ENCODE data around the gene ARRDC2. TPM values are rescaled to one million over a fixed set of nuclear protein-coding genes. Genes with fewer than 3 reads are reported as not detected.

The ARRDC2 gene
- total and polyA plus RNA-seq, 4 donors = 2.7 to 32.3 (median 6.5) TPM

- TF ChIP-seq, protein P1, sequence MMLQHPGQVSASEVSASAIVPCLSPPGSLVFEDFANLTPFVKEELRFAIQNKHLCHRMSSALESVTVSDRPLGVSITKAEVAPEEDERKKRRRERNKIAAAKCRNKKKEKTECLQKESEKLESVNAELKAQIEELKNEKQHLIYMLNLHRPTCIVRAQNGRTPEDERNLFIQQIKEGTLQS (IDR thresholded peaks at IDR 0.05) = no peak
- no peak for TF ChIP-seq RAD21 (IDR thresholded peaks at IDR 0.05)
- no peak for TF ChIP-seq SP1 (IDR thresholded peaks at IDR 0.05)
Measured at GRCh38 chr19:18008814-18009213, 844 bp downstream of the ARRDC2 start (continued).

- Histone ChIP-seq H3K36me3 (ENCODE audit: control insufficient read depth in 4 of 4, insufficient read depth in 3 of 4, low read depth in 1 of 4, low read length in 3 of 4) (peaks cover 2 to 12% (median 3%) of the 10 kb centered on the region in 4 donors), H3K4me3 (ENCODE audit: low read depth in 1 of 3, low read length in 3 of 3) (peak overlapping the region in 1 of 3 donors; percentile 62), H3K27ac (ENCODE audit: low read depth in 1 of 2, low read length in 2 of 2) (peak overlapping the region; percentile 79 to 95), H3K9me3 (ENCODE audit: control insufficient read depth in 4 of 4, low read length in 3 of 4) (no peaks in the 10 kb centered on the region), H3K27me3 (ENCODE audit: control insufficient read depth in 4 of 4, insufficient read depth in 4 of 4, low read length in 3 of 4) (no peaks in the 10 kb centered on the region), H3K4me1 (ENCODE audit: control insufficient read depth in 4 of 4, insufficient read depth in 4 of 4, low read length in 3 of 4) (peaks cover 4 to 46% (median 30%) of the 10 kb centered on the region in 4 donors), H3K9ac (ENCODE audit: low read depth in 1 of 2, low read length in 2 of 2) (peak overlapping the region in 1 of 2 donors; percentile 3)
- DNase-seq (ENCODE audit: low spot score) = no peak
- TF ChIP-seq HNF4A (conservative IDR thresholded peaks at IDR 0.05) (peak in 1 of 2 donors; percentile 44), ZBTB33 (IDR thresholded peaks at IDR 0.05) (no peak), SP1 (IDR thresholded peaks at IDR 0.05) (peak; percentile 19), JUND (IDR thresholded peaks at IDR 0.05) (peak; percentile 36 to 84)
- 89% methylated on average over 37 of the region's 37 CpGs for WGBS
Measured at GRCh38 chr19:18009412-18010066, 1.6 kb downstream of the ARRDC2 start.

- TF ChIP-seq HNF4G (IDR thresholded peaks at IDR 0.05) = no peak
- TF ChIP-seq ZBTB33 (IDR thresholded peaks at IDR 0.05) = no peak
- TF ChIP-seq TAF1 (conservative IDR thresholded peaks at IDR 0.05) = no peak
- TF ChIP-seq, protein P2, sequence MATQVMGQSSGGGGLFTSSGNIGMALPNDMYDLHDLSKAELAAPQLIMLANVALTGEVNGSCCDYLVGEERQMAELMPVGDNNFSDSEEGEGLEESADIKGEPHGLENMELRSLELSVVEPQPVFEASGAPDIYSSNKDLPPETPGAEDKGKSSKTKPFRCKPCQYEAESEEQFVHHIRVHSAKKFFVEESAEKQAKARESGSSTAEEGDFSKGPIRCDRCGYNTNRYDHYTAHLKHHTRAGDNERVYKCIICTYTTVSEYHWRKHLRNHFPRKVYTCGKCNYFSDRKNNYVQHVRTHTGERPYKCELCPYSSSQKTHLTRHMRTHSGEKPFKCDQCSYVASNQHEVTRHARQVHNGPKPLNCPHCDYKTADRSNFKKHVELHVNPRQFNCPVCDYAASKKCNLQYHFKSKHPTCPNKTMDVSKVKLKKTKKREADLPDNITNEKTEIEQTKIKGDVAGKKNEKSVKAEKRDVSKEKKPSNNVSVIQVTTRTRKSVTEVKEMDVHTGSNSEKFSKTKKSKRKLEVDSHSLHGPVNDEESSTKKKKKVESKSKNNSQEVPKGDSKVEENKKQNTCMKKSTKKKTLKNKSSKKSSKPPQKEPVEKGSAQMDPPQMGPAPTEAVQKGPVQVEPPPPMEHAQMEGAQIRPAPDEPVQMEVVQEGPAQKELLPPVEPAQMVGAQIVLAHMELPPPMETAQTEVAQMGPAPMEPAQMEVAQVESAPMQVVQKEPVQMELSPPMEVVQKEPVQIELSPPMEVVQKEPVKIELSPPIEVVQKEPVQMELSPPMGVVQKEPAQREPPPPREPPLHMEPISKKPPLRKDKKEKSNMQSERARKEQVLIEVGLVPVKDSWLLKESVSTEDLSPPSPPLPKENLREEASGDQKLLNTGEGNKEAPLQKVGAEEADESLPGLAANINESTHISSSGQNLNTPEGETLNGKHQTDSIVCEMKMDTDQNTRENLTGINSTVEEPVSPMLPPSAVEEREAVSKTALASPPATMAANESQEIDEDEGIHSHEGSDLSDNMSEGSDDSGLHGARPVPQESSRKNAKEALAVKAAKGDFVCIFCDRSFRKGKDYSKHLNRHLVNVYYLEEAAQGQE (IDR thresholded peaks at IDR 0.05) = no peak
- TF ChIP-seq, protein P1 (IDR thresholded peaks at IDR 0.05) = no peak
- TF ChIP-seq HNF4A (conservative IDR thresholded peaks at IDR 0.05) = no peak
- no peak for TF ChIP-seq RAD21 (IDR thresholded peaks at IDR 0.05)
- no peak for TF ChIP-seq NR2F2 (IDR thresholded peaks at IDR 0.05)
- TF ChIP-seq EGR1 (IDR thresholded peaks at IDR 0.05; ENCODE audit: low read depth in 2 of 2) = no peak
- TF ChIP-seq CTCF (IDR thresholded peaks at IDR 0.05; ENCODE audit: low read depth, low read length, missing input control) = no peak
- no peak for TF ChIP-seq YY1 (IDR thresholded peaks at IDR 0.05)
- TF ChIP-seq MAX (IDR thresholded peaks at IDR 0.05) = no peak
- TF ChIP-seq SP1 (IDR thresholded peaks at IDR 0.05) = no peak
- no peak for TF ChIP-seq RXRA (IDR thresholded peaks at IDR 0.05)
- no peak for TF ChIP-seq JUND (IDR thresholded peaks at IDR 0.05)
- TF ChIP-seq FOXA2 (IDR thresholded peaks at IDR 0.05) = no peak
- TF ChIP-seq GABPA (IDR thresholded peaks at IDR 0.05 in 1 of 2, conservative IDR thresholded peaks at IDR 0.05 in 1 of 2) = no peak
- no peak for TF ChIP-seq FOXA1 (IDR thresholded peaks at IDR 0.05)
- Histone ChIP-seq H3K9me3 (ENCODE audit: control insufficient read depth in 4 of 4, low read length in 3 of 4) (no peaks in the 10 kb centered on the region), H3K27me3 (ENCODE audit: control insufficient read depth in 4 of 4, insufficient read depth in 4 of 4, low read length in 3 of 4) (no peaks in the 10 kb centered on the region), H3K4me1 (ENCODE audit: control insufficient read depth in 4 of 4, insufficient read depth in 4 of 4, low read length in 3 of 4) (peaks cover 4 to 48% (median 30%) of the 10 kb centered on the region in 4 donors), H3K27ac (ENCODE audit: low read depth in 1 of 2, low read length in 2 of 2) (peak overlapping the region; percentile 79 to 95), H3K9ac (ENCODE audit: low read depth in 1 of 2, low read length in 2 of 2) (no peak overlapping the region), H3K36me3 (ENCODE audit: control insufficient read depth in 4 of 4, insufficient read depth in 3 of 4, low read depth in 1 of 4, low read length in 3 of 4) (peaks cover 2 to 12% (median 3%) of the 10 kb centered on the region in 4 donors), H3K4me3 (ENCODE audit: low read depth in 1 of 3, low read length in 3 of 3) (no peak overlapping the region)
- DNase-seq (ENCODE audit: low spot score) = no peak
- 88% methylated on average over 11 of the region's 11 CpGs for WGBS
Measured at GRCh38 chr19:18010149-18010548, 2.2 kb downstream of the ARRDC2 start.
